ENCODE data around the gene OSBPL2.

Gene OSBPL2

DNA sequence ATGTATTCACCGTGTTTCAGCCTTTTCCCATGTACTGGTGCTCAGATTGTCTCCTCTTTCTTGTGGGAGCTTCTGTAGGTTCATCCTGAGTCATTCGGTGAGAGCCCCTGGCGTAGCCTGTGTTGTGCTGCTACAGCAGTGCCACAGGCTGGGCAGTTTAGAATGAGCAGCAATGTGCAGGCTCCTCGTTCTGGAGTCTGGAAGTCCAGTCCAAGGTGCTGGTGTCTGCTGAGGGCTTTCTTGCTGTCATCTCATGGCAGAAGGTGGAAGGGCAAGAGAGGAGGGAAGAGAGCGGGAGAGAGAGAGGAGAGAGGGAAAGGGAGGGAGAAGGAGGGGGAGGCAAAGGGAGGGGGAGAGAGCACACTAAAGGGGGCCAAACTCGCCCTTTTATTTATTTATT lies 15.1 kb downstream of the OSBPL2 start:
- no peak overlapping the region for H3K27ac ChIP-seq (ENCODE audit: low read depth, low read length)
- H3K4me3 ChIP-seq (ENCODE audit: low read depth in 1 of 2, low read length in 2 of 2), result no peak overlapping the region
- H3K9ac ChIP-seq (ENCODE audit: low read length), result no peak overlapping the region
- H3K36me3 ChIP-seq (ENCODE audit: insufficient read depth, low read length), result peaks cover 13% of the 10 kb centered on the region
- no peaks in the 10 kb centered on the region for H3K9me3 ChIP-seq (ENCODE audit: low read length)
- peaks cover 3% of the 10 kb centered on the region for H3K4me1 ChIP-seq (ENCODE audit: insufficient read depth, low read length)
- H3K27me3 ChIP-seq (ENCODE audit: control insufficient read depth in 1 of 2, insufficient read depth in 2 of 2, low read length in 2 of 2), result no peaks in the 10 kb centered on the region

DNA sequence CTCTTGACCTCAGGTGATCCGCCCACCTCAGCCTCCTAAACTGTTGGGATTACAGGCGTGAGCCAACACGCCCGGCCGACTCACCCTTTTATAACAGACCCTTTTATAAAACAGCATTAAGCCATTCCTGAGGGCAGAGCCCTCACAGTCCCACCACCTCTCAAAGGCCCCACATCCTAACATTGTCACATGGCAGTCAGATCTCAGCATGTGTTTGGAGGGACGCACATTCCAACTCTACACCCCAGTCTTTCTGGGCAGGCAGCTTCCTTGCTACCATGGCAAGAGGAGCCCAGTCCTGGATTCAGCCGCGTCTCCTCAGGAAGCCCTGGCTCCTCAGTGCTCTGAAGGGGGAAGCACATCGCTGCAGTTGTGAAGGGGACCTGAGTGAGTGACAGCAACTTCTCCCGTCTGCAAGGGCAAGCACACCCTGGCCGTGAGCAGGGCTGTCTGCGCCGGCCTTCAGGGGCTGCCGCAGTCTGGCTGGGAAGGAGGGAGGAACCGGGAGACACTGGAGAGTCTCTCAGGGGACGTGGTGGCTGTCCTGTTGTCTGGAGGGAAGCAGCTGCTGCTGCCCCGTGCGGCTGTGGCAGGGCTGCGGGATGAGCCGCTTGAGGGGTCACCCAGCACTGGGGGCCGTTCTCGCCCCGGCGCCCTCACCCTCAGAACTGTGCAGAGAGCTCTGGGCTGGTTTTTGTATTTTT lies 15.9 kb downstream of the OSBPL2 start:
- H3K9me3 ChIP-seq (ENCODE audit: low read length), result no peaks in the 10 kb centered on the region
- H3K27me3 ChIP-seq (ENCODE audit: control insufficient read depth in 1 of 2, insufficient read depth in 2 of 2, low read length in 2 of 2), result no peaks in the 10 kb centered on the region
- H3K36me3 ChIP-seq (ENCODE audit: insufficient read depth, low read length), result peaks cover 18% of the 10 kb centered on the region
- H3K27ac ChIP-seq (ENCODE audit: low read depth, low read length), result no peak overlapping the region
- H3K4me1 ChIP-seq (ENCODE audit: insufficient read depth, low read length), result peaks cover 10% of the 10 kb centered on the region
- H3K4me3 ChIP-seq (ENCODE audit: low read depth in 1 of 2, low read length in 2 of 2), result no peak overlapping the region
- no peak overlapping the region for H3K9ac ChIP-seq (ENCODE audit: low read length)

DNA sequence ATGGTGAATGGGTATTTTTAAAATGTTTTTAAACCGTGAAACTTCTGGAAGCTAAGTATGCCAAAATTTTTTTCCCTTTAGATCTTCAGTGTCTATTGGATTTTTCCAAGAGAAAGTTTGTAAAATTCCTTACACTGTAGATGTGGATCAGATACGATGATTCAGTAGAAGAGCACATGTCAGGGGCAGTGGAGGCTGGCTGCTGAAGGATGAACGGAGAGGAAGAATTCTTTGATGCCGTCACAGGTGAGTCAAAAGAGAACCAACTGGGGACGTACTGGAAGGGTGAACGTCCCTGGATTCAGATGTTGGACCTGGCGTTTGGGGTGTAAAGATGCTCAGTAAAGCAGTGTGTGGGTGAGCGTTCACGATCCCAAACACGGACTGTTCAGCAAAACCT lies 17.7 kb downstream of the OSBPL2 start:
- Histone ChIP-seq H3K4me1 (ENCODE audit: insufficient read depth, low read length) (peaks cover 10% of the 10 kb centered on the region), H3K36me3 (ENCODE audit: insufficient read depth, low read length) (peaks cover 31% of the 10 kb centered on the region), H3K27ac (ENCODE audit: low read depth, low read length) (no peak overlapping the region), H3K4me3 (ENCODE audit: low read depth in 1 of 2, low read length in 2 of 2) (no peak overlapping the region), H3K9me3 (ENCODE audit: low read length) (no peaks in the 10 kb centered on the region), H3K9ac (ENCODE audit: low read length) (no peak overlapping the region), H3K27me3 (ENCODE audit: control insufficient read depth in 1 of 2, insufficient read depth in 2 of 2, low read length in 2 of 2) (no peaks in the 10 kb centered on the region)

DNA sequence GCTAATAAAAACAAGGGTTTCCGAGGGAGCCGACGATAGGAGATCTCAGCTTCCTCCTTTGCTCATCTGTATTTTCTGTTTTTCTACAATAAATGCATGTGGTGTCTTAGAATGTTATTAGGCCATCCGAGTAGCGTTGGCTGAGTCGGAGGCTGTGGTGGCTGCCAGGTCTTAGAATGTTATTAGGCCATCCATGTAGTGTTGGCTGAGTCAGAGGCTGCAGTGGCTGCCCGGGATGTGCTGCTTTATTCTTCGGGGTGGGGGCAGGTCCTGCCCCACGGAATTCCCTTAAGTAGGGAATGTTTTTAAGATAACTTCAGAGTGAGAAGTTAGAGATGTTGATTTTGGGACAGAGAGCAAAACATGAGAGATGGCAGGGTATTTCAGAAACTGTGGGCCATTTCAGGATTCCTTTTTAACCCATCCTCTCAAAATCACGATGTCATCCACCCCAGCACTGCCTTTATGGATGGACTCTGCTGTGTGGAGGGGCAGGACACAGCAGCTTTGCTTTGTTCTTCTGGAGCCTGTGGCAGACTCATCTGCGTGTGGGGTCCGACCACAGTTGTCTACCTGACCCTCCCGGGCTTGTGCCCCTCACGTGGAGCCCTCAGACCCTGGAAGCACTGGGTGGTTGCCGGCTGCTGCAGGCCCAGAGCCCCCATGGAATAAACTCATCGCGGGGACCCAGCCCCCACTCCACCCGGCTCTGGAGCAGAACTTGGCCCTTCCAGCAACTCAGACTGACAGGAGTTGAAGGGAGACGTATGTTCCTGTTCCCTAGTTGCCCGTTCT lies 20.4 kb downstream of the OSBPL2 start:
- Histone ChIP-seq H3K36me3 (ENCODE audit: insufficient read depth, low read length) (peaks cover 44% of the 10 kb centered on the region), H3K27ac (ENCODE audit: low read depth, low read length) (no peak overlapping the region), H3K27me3 (ENCODE audit: control insufficient read depth in 1 of 2, insufficient read depth in 2 of 2, low read length in 2 of 2) (no peaks in the 10 kb centered on the region), H3K4me3 (ENCODE audit: low read depth in 1 of 2, low read length in 2 of 2) (no peak overlapping the region), H3K9ac (ENCODE audit: low read length) (no peak overlapping the region), H3K9me3 (ENCODE audit: low read length) (no peaks in the 10 kb centered on the region), H3K4me1 (ENCODE audit: insufficient read depth, low read length) (peaks cover 10% of the 10 kb centered on the region)

DNA sequence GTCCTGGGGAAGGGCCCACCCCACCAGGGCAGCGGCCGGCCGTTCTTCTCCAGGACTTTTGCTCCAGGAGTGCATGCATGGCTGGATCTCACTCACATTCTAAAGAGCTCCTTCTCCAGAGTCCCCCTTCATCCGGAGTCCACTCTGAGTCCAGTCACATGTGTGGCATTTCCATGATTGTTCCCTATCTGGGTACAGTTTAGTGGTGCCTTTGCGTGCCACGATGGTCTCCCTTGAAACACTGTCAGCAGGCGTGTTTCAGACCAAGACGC lies 20.9 kb downstream of the OSBPL2 start:
- no peak overlapping the region for H3K27ac ChIP-seq (ENCODE audit: low read depth, low read length)
- H3K4me1 ChIP-seq (ENCODE audit: insufficient read depth, low read length), result peaks cover 10% of the 10 kb centered on the region
- H3K9ac ChIP-seq (ENCODE audit: low read length), result no peak overlapping the region
- no peaks in the 10 kb centered on the region for H3K9me3 ChIP-seq (ENCODE audit: low read length)
- no peaks in the 10 kb centered on the region for H3K27me3 ChIP-seq (ENCODE audit: control insufficient read depth in 1 of 2, insufficient read depth in 2 of 2, low read length in 2 of 2)
- H3K4me3 ChIP-seq (ENCODE audit: low read depth in 1 of 2, low read length in 2 of 2), result no peak overlapping the region
- H3K36me3 ChIP-seq (ENCODE audit: insufficient read depth, low read length), result peaks cover 44% of the 10 kb centered on the region

DNA sequence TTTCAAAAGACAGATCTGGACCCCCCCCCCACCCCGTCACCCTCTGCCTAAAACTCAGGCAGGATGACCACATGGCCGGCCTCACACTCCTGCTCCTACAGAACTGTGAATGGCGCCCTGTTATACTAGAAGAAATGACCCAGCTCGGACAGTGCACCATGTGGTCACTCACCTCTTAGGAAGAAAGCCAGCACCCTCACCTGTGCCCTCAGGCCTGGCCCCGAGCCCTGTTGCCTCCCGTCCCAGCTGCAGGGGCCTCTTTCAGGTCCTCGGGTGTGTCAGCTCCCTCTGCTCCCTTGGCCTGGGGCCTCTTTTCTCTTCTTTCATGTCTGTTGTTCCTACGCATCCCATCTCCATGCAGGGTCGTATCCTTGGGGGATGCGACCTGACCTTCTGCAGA lies 23.7 kb downstream of the OSBPL2 start:
- Histone ChIP-seq H3K9me3 (ENCODE audit: low read length) (no peaks in the 10 kb centered on the region), H3K27me3 (ENCODE audit: control insufficient read depth in 1 of 2, insufficient read depth in 2 of 2, low read length in 2 of 2) (no peaks in the 10 kb centered on the region), H3K27ac (ENCODE audit: low read depth, low read length) (no peak overlapping the region), H3K9ac (ENCODE audit: low read length) (no peak overlapping the region), H3K36me3 (ENCODE audit: insufficient read depth, low read length) (peaks cover 41% of the 10 kb centered on the region), H3K4me1 (ENCODE audit: insufficient read depth, low read length) (peaks cover 10% of the 10 kb centered on the region), H3K4me3 (ENCODE audit: low read depth in 1 of 2, low read length in 2 of 2) (no peak overlapping the region)

DNA sequence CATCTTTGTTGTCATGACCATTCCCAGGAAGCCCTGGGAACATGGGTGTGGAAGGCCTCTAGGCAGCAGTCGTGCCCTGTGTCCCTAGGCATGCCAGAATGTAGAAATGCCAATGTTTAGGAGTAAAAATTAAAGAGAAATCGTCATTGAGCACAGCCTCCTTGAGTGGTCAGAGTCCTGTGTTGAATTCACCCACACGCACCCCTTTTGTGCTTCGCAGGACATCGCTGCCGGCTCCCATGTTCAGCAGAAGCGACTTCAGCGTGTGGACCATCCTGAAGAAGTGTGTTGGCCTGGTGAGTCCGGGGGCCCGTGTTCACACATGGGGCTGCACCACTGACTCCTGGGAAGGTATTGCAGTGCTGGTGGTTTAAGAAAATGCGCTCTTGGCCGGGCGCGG lies 25.1 kb downstream of the OSBPL2 start:
- peaks cover 7% of the 10 kb centered on the region for H3K4me1 ChIP-seq (ENCODE audit: insufficient read depth, low read length)
- no peaks in the 10 kb centered on the region for H3K9me3 ChIP-seq (ENCODE audit: low read length)
- H3K36me3 ChIP-seq (ENCODE audit: insufficient read depth, low read length), result peaks cover 37% of the 10 kb centered on the region
- no peak overlapping the region for H3K4me3 ChIP-seq (ENCODE audit: low read depth in 1 of 2, low read length in 2 of 2)
- H3K27me3 ChIP-seq (ENCODE audit: control insufficient read depth in 1 of 2, insufficient read depth in 2 of 2, low read length in 2 of 2), result no peaks in the 10 kb centered on the region
- H3K9ac ChIP-seq (ENCODE audit: low read length), result no peak overlapping the region
- H3K27ac ChIP-seq (ENCODE audit: low read depth, low read length), result no peak overlapping the region

DNA sequence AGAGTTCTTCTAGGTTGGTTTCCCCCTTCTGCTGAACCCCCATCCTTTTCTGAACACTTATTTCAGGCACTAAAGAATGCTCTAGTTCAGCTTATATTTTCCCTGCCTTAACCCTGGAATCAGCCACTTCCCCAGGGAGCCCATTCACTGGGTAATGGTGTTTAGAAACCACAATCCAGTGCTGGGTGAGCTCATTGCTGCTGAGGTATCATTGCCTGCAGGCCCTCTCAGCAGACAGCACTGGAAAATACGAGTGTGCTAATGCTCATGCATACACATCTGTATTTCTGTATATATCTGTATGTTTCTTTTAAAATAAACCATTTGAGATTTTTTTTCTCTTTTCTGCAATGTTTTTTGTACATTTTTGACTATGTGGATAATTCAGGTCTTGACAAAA lies 27.0 kb downstream of the OSBPL2 start:
- H3K4me3 ChIP-seq (ENCODE audit: low read depth in 1 of 2, low read length in 2 of 2), result no peak overlapping the region
- no peaks in the 10 kb centered on the region for H3K4me1 ChIP-seq (ENCODE audit: insufficient read depth, low read length)
- H3K36me3 ChIP-seq (ENCODE audit: insufficient read depth, low read length), result peaks cover 21% of the 10 kb centered on the region
- H3K27ac ChIP-seq (ENCODE audit: low read depth, low read length), result no peak overlapping the region
- no peak overlapping the region for H3K9ac ChIP-seq (ENCODE audit: low read length)
- H3K9me3 ChIP-seq (ENCODE audit: low read length), result no peaks in the 10 kb centered on the region
- H3K27me3 ChIP-seq (ENCODE audit: control insufficient read depth in 1 of 2, insufficient read depth in 2 of 2, low read length in 2 of 2), result no peaks in the 10 kb centered on the region

DNA sequence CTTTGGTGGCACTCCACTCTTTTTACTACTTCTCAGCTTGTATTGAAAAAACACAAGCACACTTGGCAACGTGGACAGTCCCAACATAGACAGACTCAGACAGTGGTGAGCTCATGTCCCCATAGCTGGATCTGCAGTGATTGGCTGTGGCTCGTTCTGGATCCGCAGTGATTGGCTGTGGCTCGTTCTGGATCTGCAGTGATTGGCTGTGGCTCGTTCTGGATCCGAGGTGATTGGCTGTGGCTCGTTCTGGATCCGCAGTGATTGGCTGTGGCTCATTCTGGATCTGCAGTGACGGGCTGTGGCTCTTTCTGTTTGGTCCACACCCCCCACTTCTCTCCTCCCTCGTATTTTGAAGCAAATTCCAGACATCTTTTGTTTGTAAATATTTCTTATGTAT lies 28.0 kb downstream of the OSBPL2 start:
- Histone ChIP-seq H3K9ac (ENCODE audit: low read length) (no peak overlapping the region), H3K27ac (ENCODE audit: low read depth, low read length) (no peak overlapping the region), H3K4me3 (ENCODE audit: low read depth in 1 of 2, low read length in 2 of 2) (no peak overlapping the region), H3K9me3 (ENCODE audit: low read length) (no peaks in the 10 kb centered on the region), H3K36me3 (ENCODE audit: insufficient read depth, low read length) (peaks cover 18% of the 10 kb centered on the region), H3K4me1 (ENCODE audit: insufficient read depth, low read length) (no peaks in the 10 kb centered on the region), H3K27me3 (ENCODE audit: control insufficient read depth in 1 of 2, insufficient read depth in 2 of 2, low read length in 2 of 2) (no peaks in the 10 kb centered on the region)

DNA sequence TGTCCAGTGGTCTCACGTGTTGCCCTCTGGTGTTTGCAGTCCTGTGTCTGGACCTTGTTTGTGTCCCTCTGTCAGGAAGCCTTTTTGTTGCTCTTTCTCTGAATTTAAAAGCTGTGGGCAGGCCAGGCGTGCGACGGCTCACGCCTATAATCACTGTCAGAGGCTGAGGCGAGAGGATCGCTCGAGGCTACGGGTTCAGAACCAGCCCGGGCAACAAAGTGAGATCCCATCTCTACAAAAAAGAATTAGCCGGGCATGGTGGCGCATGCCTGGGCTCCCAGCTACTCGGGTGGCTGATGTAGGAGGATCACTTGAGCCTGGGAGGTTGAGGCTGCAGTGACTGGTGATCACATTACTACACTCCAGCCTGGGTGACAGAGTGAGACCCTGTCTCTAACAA lies 28.5 kb downstream of the OSBPL2 start:
- no peak overlapping the region for H3K9ac ChIP-seq (ENCODE audit: low read length)
- H3K36me3 ChIP-seq (ENCODE audit: insufficient read depth, low read length), result peaks cover 23% of the 10 kb centered on the region
- no peaks in the 10 kb centered on the region for H3K4me1 ChIP-seq (ENCODE audit: insufficient read depth, low read length)
- H3K4me3 ChIP-seq (ENCODE audit: low read depth in 1 of 2, low read length in 2 of 2), result no peak overlapping the region
- no peak overlapping the region for H3K27ac ChIP-seq (ENCODE audit: low read depth, low read length)
- no peaks in the 10 kb centered on the region for H3K27me3 ChIP-seq (ENCODE audit: control insufficient read depth in 1 of 2, insufficient read depth in 2 of 2, low read length in 2 of 2)
- H3K9me3 ChIP-seq (ENCODE audit: low read length), result no peaks in the 10 kb centered on the region

DNA sequence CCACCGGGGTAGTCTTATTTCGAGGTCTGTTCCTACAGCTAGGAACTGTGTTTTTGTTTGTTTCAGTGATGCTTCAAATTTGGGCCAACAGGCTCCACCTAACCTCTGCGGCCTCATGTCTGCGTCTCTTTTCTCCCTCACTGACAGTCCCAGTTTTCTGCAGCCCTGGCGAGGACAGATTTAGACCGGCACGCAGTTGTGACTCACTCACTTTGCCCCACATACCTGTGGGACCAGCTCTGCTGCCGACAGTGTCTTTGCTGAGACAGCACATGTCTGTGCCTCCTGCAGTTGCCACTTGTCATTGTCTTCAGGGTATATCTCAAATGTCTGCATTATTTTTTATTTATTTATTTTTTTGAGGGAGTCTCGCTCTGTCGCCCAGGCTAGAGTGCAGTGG lies 29.2 kb downstream of the OSBPL2 start:
- no peaks in the 10 kb centered on the region for H3K9me3 ChIP-seq (ENCODE audit: low read length)
- no peaks in the 10 kb centered on the region for H3K4me1 ChIP-seq (ENCODE audit: insufficient read depth, low read length)
- H3K27me3 ChIP-seq (ENCODE audit: control insufficient read depth in 1 of 2, insufficient read depth in 2 of 2, low read length in 2 of 2), result no peaks in the 10 kb centered on the region
- H3K9ac ChIP-seq (ENCODE audit: low read length), result no peak overlapping the region
- peaks cover 24% of the 10 kb centered on the region for H3K36me3 ChIP-seq (ENCODE audit: insufficient read depth, low read length)
- H3K4me3 ChIP-seq (ENCODE audit: low read depth in 1 of 2, low read length in 2 of 2), result no peak overlapping the region
- no peak overlapping the region for H3K27ac ChIP-seq (ENCODE audit: low read depth, low read length)

All from muscle layer of colon (tissue), 2 donors.